Measurements from ENCODE around the gene CD248. TPM values are rescaled to one million over a fixed set of nuclear protein-coding genes. Genes with fewer than 3 reads are reported as not detected.
"Not testable (repeated sequence)": the region's sequence is repeated elsewhere in the genome, so short reads cannot be mapped to it uniquely, and the experiment has no call there.

CD248 gene
- total RNA-seq, 1 donor from 2014 or later, result 95.2 TPM

DNA sequence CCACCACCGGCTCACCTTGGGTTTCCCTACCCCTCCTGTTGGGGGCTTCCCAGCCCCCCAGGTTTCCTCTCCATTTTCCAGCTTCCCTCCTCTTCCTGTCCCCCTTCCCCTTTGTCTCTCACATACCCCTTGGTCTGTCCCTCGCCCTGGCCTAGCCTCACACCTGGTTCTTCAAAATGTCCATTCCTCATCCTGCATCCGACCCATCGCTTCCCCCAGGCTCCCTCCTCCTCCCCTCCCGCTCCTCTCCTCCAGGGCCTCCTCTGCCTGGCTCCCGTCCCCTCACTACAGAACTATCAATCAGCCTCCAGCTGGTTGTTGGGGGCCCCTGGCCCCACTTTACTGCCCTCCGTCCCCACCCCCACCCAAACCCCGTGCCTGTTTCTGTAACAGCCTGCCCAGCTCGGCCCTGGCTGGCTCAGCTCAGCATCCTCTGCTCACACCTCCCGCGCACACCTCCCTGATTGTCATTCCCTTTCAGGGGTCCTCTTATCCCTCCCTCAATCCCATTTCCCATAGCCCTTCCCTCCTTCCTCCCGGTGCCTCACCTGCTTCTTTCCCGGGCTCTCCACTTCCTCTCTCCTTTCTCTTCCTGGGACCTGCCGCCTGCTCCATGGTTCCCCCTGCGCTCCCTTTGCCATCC, 37.6 kb downstream of the CD248 start:
- no peak overlapping the region for H3K27ac Mint-ChIP-seq

DNA sequence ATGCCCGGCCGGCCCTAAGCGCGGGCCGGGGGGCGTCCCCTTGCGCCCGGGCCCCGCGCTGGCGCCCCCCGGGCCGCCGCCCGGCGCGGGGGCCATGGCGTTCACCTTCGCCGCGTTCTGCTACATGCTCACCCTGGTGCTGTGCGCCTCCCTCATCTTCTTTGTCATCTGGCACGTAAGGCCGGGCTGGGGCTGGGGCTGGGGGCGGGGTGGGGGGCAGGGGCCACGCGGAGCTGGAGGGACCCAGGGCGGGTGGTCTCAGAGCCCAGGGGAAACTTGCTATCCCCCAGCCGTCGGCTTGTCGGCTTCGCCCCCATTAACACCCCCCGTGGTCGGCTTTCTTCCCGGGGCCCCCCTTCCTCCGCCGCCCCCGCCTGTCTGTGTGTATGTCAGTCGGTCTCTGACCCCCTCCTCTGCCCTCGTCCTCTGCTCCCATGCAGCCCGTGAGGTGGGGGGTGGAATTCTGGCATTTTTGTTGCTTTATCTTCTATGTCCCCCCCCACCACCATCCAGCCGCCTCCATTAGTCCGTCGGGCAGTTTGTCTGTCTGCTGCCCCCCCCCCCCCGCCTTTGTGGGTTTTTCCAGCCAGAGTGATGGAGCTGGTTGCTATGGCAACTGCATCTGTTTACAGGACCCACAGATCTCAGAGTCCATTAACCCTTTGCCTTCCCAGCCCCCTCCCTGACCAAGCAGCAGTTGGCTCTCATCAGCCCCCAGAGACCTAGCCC, 38.3 kb downstream of the CD248 start:
- TF ChIP-seq, protein P1, sequence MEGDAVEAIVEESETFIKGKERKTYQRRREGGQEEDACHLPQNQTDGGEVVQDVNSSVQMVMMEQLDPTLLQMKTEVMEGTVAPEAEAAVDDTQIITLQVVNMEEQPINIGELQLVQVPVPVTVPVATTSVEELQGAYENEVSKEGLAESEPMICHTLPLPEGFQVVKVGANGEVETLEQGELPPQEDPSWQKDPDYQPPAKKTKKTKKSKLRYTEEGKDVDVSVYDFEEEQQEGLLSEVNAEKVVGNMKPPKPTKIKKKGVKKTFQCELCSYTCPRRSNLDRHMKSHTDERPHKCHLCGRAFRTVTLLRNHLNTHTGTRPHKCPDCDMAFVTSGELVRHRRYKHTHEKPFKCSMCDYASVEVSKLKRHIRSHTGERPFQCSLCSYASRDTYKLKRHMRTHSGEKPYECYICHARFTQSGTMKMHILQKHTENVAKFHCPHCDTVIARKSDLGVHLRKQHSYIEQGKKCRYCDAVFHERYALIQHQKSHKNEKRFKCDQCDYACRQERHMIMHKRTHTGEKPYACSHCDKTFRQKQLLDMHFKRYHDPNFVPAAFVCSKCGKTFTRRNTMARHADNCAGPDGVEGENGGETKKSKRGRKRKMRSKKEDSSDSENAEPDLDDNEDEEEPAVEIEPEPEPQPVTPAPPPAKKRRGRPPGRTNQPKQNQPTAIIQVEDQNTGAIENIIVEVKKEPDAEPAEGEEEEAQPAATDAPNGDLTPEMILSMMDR (IDR thresholded peaks at IDR 0.05; ENCODE audit: unreplicated experiment), result no peak
- no peaks in the 10 kb centered on the region for H3K9me3 Mint-ChIP-seq
- H3K27ac Mint-ChIP-seq, result no peak overlapping the region
- DNase-seq (ENCODE audit: low spot score in 2 of 2, unreplicated experiment in 2 of 2), result no peak
- H3K4me1 Mint-ChIP-seq, result peaks cover 7% of the 10 kb centered on the region
- peak overlapping the region; percentile 64 for H3K4me3 Mint-ChIP-seq
- peaks cover 9% of the 10 kb centered on the region for H3K36me3 Mint-ChIP-seq
- peaks cover 8% of the 10 kb centered on the region for H3K27me3 Mint-ChIP-seq (ENCODE audit: low read depth)

More for the DNA sequence above, 37.6 kb downstream of the CD248 start:
- H3K27me3 Mint-ChIP-seq (ENCODE audit: low read depth), result peaks cover 8% of the 10 kb centered on the region
- peak overlapping the region; percentile 64 for H3K4me3 Mint-ChIP-seq
- TF ChIP-seq, protein P1 (IDR thresholded peaks at IDR 0.05; ENCODE audit: unreplicated experiment), result no peak
- DNase-seq (ENCODE audit: low spot score in 2 of 2, unreplicated experiment in 2 of 2), result no peak
- peaks cover 4% of the 10 kb centered on the region for H3K36me3 Mint-ChIP-seq
- no peaks in the 10 kb centered on the region for H3K9me3 Mint-ChIP-seq
- peaks cover 7% of the 10 kb centered on the region for H3K4me1 Mint-ChIP-seq

DNA sequence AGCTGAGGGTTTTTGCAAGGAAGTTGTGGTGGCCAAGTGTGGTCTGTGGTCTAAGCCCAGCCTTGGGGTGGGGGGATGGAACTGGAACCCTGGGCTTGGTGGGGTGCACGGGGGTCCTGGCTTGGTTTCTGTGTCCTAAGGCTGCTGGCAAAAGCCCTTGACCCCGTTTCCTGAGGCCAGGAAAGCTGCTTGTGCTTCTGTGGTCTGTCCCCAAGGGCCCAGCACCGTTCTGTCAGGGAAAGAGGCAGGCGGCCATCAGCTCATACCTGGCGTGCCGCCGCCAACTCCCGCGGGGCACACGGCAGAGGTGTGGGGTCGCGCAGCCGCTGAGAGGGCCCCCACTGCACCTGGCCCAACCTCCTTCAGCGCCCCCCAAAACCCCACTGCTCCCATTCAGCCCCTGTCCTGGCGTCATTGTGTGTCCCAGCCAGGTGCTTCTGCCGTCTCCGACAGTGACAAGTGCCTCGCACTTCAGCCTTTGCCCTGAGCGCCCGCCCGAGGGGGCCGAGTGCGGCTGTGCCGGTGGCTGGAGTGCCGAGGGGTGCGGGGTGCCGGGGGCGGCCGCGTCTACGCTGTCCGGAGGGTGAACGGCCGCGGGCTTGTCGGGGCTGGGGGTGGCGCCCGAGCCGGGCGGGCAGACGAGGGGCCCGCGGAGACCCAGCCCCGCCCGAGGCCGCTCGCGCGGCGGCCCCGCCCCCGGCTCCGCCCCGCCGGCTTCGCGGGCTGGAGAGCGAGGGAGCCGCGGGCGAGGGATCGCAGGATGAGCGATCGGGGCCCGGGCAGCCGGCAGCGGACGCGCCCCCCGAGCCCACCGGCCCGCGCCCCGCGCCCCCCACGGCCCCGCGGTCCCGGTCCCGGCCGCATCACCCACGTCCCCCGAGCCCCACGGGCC, 39.1 kb downstream of the CD248 start, which contains the start of gene CNIH2:
CNIH2 (plus strand) TSS at position 705 of the 892 bp plus-strand sequence. CDS start 282 bp downstream, outside the sequence.
- H3K27me3 Mint-ChIP-seq (ENCODE audit: low read depth), result peaks cover 8% of the 10 kb centered on the region
- H3K9me3 Mint-ChIP-seq, result no peaks in the 10 kb centered on the region
- TF ChIP-seq, protein P1 (IDR thresholded peaks at IDR 0.05; ENCODE audit: unreplicated experiment), result no peak
- H3K4me3 Mint-ChIP-seq, result peak within 1 kb of the TSS; percentile 64
- peaks cover 13% of the 10 kb centered on the region for H3K36me3 Mint-ChIP-seq
- peak in 1 of 2 experiments; percentile 62 for DNase-seq (ENCODE audit: low spot score in 2 of 2, unreplicated experiment in 2 of 2)
- no peak within 1 kb of the TSS for H3K27ac Mint-ChIP-seq
- H3K4me1 Mint-ChIP-seq, result peaks cover 7% of the 10 kb centered on the region

DNA sequence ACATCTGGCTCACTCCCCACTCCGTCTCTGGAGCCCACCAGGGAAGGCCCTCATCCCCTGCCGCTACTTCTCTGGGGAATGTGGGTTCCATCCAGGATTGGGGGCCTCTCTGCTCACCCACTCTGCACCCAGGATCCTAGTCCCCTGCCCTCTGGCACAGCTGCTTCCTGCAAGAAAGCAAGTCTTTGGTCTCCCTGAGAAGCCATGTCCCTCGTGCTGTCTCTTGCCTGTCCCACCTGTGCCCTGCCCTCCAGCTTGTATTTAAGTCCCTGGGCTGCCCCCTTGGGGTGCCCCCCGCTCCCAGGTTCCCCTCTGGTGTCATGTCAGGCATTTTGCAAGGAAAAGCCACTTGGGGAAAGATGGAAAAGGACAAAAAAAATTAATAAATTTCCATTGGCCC, 39.8 kb downstream of the CD248 start:
- H3K9me3 Mint-ChIP-seq; DNase-seq (ENCODE audit: low spot score in 2 of 2, unreplicated experiment in 2 of 2); H3K4me1 Mint-ChIP-seq; H3K27me3 Mint-ChIP-seq (ENCODE audit: low read depth); H3K27ac Mint-ChIP-seq: not testable (repeated sequence)
- Mint-ChIP-seq H3K36me3 (peaks cover 17% of the 10 kb centered on the region), H3K4me3 (peak overlapping the region; percentile 44)

DNA sequence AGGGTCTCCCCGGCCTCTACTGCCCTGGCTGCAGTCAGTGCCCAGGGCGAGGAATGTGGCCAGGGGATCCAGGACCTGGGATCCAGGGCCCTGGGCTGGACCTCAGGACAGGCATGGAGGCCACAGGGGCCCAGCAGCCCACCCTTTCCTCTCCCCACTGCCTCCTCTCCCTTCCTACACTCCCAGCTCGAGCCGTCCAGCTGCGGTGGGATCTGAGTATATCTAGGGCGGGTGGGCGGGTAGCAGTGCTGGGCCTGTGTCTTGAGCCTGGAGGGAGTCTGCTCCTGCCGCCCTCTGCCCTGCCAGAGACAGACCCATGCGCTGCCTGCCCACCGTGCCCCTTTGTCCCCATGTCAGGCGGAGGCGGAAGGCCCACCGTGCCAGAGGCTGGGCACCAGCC, 40.2 kb downstream of the CD248 start:
- not testable (repeated sequence) for H3K4me1 Mint-ChIP-seq; DNase-seq (ENCODE audit: low spot score in 2 of 2, unreplicated experiment in 2 of 2); H3K27ac Mint-ChIP-seq; H3K9me3 Mint-ChIP-seq; H3K4me3 Mint-ChIP-seq; H3K27me3 Mint-ChIP-seq (ENCODE audit: low read depth)
- H3K36me3 Mint-ChIP-seq, result peaks cover 21% of the 10 kb centered on the region

DNA sequence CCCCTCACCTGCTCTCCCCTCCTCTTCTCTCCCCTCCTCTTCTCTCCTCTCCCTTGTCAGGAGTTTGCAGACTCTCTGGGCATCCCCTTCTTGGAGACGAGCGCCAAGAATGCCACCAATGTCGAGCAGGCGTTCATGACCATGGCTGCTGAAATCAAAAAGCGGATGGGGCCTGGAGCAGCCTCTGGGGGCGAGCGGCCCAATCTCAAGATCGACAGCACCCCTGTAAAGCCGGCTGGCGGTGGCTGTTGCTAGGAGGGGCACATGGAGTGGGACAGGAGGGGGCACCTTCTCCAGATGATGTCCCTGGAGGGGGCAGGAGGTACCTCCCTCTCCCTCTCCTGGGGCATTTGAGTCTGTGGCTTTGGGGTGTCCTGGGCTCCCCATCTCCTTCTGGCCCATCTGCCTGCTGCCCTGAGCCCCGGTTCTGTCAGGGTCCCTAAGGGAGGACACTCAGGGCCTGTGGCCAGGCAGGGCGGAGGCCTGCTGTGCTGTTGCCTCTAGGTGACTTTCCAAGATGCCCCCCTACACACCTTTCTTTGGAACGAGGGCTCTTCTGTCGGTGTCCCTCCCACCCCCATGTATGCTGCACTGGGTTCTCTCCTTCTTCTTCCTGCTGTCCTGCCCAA, 40.7 kb downstream of the CD248 start:
- Mint-ChIP-seq H3K4me3 (no peak overlapping the region), H3K27ac (no peak overlapping the region), H3K9me3 (no peaks in the 10 kb centered on the region), H3K36me3 (peaks cover 21% of the 10 kb centered on the region), H3K27me3 (ENCODE audit: low read depth) (peaks cover 7% of the 10 kb centered on the region), H3K4me1 (peaks cover 7% of the 10 kb centered on the region)
- TF ChIP-seq, protein P1 (IDR thresholded peaks at IDR 0.05; ENCODE audit: unreplicated experiment), result no peak
- no peak for DNase-seq (ENCODE audit: low spot score in 2 of 2, unreplicated experiment in 2 of 2)

Measured in mesothelial cell of epicardium (in vitro differentiated cells).